ENCODE measurements around the gene ACTMAP.

ACTMAP gene

GRCh38 chr19:40750058-40750873 lies at the start of gene ACTMAP (continued):
- TF ChIP-seq ZNF623 (tag by site-specific recombination; IDR thresholded peaks at IDR 0.05) (peak; percentile 40; the same call in 1 of the 2 replicates), ZNF433 (tag by site-specific recombination; IDR thresholded peaks at IDR 0.05; ENCODE audit: low read depth) (no peak), ZNF23 (tag by site-specific recombination; IDR thresholded peaks at IDR 0.05; ENCODE audit: borderline replicate concordance) (no peak), ZNF561 (tag by site-specific recombination; IDR thresholded peaks at IDR 0.05; ENCODE audit: borderline replicate concordance) (peak; percentile 94; the same call in 1 of the 2 replicates), ZNF366 (tag by site-specific recombination; conservative IDR thresholded peaks at IDR 0.05) (peak; percentile 86), HOXD13 (CRISPR knock-in tag; IDR thresholded peaks at IDR 0.05; ENCODE audit: borderline replicate concordance) (no peak), ZBTB48 (tag by site-specific recombination; IDR thresholded peaks at IDR 0.05) (peak; percentile 79; the same call in 1 of the 2 replicates), ZNF501 (tag by site-specific recombination; IDR thresholded peaks at IDR 0.05) (peak; percentile 99), ZNF140 (tag by site-specific recombination; IDR thresholded peaks at IDR 0.05) (no peak; the same call in 1 of the 2 replicates), ZNF555 (tag by site-specific recombination; conservative IDR thresholded peaks at IDR 0.05) (no peak), ZNF830 (tag by site-specific recombination; IDR thresholded peaks at IDR 0.05; ENCODE audit: low read depth) (no peak), ZNF274 (IDR thresholded peaks at IDR 0.05; ENCODE audit: low read length) (no peak), ZNF274 (tag by site-specific recombination; IDR thresholded peaks at IDR 0.05; ENCODE audit: borderline replicate concordance) (no peak), ZSCAN5A (tag by site-specific recombination; IDR thresholded peaks at IDR 0.05) (peak; percentile 72), ZSCAN18 (tag by site-specific recombination; IDR thresholded peaks at IDR 0.05) (peak; percentile 93), ZNF777 (tag by site-specific recombination; IDR thresholded peaks at IDR 0.05; ENCODE audit: borderline replicate concordance) (no peak), ZNF292 (tag by site-specific recombination; IDR thresholded peaks at IDR 0.05; ENCODE audit: borderline replicate concordance, low read depth) (0 out of 2 replicates have a peak, but pooled peaks have one; percentile 16), PRDM4 (tag by site-specific recombination; IDR thresholded peaks at IDR 0.05) (peak; percentile 83), ZNF785 (tag by site-specific recombination; IDR thresholded peaks at IDR 0.05) (no peak)
- TF ChIP-seq, protein P1, sequence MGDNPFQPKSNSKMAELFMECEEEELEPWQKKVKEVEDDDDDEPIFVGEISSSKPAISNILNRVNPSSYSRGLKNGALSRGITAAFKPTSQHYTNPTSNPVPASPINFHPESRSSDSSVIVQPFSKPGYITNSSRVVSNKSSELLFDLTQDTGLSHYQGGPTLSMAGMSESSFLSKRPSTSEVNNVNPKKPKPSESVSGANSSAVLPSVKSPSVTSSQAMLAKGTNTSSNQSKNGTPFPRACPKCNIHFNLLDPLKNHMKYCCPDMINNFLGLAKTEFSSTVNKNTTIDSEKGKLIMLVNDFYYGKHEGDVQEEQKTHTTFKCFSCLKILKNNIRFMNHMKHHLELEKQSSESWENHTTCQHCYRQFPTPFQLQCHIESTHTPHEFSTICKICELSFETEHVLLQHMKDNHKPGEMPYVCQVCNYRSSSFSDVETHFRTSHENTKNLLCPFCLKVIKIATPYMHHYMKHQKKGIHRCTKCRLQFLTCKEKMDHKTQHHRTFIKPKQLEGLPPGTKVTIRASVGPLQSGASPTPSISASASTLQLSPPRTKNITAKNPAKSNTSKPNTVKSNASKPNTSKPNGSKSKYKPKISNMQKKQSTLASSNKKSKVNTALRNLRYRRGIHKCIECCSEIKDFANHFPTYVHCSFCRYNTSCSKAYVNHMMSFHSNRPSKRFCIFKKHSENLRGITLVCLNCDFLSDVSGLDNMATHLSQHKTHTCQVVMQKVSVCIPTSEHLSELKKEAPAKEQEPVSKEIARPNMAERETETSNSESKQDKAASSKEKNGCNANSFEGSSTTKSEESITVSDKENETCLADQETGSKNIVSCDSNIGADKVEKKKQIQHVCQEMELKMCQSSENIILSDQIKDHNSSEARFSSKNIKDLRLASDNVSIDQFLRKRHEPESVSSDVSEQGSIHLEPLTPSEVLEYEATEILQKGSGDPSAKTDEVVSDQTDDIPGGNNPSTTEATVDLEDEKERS (tag by site-specific recombination; IDR thresholded peaks at IDR 0.05): peak; percentile 89; the same call in 1 of the 2 replicates
- TF ChIP-seq, protein P2, sequence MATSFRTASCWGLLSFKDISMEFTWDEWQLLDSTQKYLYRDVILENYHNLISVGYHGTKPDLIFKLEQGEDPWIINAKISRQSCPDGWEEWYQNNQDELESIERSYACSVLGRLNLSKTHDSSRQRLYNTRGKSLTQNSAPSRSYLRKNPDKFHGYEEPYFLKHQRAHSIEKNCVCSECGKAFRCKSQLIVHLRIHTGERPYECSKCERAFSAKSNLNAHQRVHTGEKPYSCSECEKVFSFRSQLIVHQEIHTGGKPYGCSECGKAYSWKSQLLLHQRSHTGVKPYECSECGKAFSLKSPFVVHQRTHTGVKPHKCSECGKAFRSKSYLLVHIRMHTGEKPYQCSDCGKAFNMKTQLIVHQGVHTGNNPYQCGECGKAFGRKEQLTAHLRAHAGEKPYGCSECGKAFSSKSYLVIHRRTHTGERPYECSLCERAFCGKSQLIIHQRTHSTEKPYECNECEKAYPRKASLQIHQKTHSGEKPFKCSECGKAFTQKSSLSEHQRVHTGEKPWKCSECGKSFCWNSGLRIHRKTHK (tag by site-specific recombination; IDR thresholded peaks at IDR 0.05): no peak
- TF ChIP-seq, protein P3, sequence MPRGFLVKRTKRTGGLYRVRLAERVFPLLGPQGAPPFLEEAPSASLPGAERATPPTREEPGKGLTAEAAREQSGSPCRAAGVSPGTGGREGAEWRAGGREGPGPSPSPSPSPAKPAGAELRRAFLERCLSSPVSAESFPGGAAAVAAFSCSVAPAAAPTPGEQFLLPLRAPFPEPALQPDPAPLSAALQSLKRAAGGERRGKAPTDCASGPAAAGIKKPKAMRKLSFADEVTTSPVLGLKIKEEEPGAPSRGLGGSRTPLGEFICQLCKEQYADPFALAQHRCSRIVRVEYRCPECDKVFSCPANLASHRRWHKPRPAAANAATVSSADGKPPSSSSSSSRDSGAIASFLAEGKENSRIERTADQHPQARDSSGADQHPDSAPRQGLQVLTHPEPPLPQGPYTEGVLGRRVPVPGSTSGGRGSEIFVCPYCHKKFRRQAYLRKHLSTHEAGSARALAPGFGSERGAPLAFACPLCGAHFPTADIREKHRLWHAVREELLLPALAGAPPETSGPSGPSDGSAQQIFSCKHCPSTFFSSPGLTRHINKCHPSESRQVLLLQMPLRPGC (tag by site-specific recombination; IDR thresholded peaks at IDR 0.05): peak; percentile 91
- TF ChIP-seq, protein P4, sequence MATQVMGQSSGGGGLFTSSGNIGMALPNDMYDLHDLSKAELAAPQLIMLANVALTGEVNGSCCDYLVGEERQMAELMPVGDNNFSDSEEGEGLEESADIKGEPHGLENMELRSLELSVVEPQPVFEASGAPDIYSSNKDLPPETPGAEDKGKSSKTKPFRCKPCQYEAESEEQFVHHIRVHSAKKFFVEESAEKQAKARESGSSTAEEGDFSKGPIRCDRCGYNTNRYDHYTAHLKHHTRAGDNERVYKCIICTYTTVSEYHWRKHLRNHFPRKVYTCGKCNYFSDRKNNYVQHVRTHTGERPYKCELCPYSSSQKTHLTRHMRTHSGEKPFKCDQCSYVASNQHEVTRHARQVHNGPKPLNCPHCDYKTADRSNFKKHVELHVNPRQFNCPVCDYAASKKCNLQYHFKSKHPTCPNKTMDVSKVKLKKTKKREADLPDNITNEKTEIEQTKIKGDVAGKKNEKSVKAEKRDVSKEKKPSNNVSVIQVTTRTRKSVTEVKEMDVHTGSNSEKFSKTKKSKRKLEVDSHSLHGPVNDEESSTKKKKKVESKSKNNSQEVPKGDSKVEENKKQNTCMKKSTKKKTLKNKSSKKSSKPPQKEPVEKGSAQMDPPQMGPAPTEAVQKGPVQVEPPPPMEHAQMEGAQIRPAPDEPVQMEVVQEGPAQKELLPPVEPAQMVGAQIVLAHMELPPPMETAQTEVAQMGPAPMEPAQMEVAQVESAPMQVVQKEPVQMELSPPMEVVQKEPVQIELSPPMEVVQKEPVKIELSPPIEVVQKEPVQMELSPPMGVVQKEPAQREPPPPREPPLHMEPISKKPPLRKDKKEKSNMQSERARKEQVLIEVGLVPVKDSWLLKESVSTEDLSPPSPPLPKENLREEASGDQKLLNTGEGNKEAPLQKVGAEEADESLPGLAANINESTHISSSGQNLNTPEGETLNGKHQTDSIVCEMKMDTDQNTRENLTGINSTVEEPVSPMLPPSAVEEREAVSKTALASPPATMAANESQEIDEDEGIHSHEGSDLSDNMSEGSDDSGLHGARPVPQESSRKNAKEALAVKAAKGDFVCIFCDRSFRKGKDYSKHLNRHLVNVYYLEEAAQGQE (tag by site-specific recombination; IDR thresholded peaks at IDR 0.05): peak; percentile 56
